ENCODE data around the gene MORN3. TPM values are rescaled to one million over a fixed set of nuclear protein-coding genes. Genes with fewer than 3 reads are reported as not detected.
"Not testable (repeated sequence)": the region's sequence is repeated elsewhere in the genome, so short reads cannot be mapped to it uniquely, and the experiment has no call there.

MORN3 gene
- total RNA-seq, 1 donor from 2014 or later, result under 0.01 TPM

DNA sequence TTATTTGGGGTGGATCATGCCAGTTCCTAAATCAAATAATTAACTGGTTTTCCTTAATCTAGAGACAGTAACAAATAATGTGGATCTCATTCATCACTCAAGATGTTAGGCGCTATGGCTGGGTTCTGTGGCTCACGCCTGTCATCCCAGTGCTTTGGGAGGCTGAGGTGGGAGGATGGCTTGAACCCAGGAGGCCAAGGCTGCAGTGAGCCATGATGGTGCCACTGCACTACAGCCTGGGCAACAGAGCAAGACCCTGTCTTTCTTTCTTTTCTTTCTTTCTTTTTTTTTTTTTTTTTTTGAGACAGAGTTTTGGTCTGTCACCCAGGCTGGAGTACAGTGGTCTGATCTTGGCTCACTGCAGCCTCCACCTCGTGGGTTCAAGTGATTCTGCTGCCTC, 23.3 kb upstream of the MORN3 start:
- not testable (repeated sequence) for DNase-seq (ENCODE audit: low read depth in 2 of 2)

DNA sequence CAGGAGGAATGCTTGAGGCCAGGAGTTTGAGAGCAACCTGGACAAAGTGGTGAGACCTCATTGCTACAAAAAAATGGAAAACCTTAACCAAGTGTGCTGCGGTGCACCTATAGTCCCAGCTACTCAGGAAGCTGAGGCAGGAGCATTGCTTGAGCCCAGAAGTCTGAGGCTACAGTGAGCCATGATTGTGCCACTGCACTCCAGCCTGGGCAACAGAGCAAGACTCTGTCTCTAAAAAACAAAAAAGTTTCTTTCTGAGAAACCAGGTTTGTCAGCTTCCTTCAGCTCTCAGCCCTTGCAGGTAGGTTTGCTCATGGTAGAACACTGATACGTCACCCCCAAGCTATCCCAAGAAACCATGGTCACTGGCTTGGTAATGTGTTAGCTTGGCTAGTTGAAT, 20.0 kb upstream of the MORN3 start:
- no peak for DNase-seq (ENCODE audit: low read depth in 2 of 2)

DNA sequence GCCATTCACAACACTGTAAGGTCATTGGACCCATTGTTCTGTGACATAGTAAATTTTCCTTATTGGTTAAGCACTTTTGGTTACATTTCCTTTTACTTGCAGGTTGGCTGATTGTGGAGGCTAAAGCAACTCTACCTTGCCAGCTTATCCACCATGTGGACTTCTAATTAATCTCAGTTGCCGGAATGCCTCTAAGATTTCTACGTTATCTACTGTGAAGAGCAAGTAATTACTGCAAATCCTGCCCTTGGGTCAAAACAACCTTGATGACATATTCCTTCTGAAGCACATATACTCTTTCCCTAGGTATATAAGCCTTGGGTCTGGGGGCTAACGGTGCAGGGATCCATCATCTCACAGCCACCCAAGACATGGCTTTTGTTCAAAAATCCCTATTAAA, 19.5 kb upstream of the MORN3 start:
- DNase-seq (ENCODE audit: low read depth in 2 of 2), result no peak

DNA sequence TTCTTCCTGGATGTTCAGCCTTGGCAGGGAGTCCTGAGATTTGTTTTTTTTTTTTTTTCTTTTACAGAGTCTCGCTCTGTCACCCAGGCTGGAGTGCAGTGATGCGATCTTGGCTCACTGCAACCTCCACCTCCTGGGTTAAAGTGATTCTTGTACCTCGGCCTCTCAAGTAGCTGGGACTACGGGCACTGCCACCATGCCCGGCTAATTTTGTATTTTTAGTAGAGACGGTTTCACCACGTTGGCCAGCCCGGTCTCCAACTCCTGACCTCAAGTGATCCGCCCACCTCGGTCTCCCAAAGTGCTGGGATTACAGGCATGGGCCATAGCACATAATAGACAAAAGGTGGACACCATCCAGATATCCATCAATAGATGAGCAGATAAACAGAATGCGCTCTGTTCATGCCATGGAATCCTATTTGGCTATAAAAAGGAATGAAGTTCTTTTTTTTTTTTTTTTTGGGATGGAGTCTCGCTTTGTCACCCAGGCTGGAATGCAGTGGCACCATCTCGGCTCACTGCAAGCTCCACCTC, 10.3 kb upstream of the MORN3 start:
- DNase-seq (ENCODE audit: low read depth in 2 of 2), result not testable (repeated sequence)

DNA sequence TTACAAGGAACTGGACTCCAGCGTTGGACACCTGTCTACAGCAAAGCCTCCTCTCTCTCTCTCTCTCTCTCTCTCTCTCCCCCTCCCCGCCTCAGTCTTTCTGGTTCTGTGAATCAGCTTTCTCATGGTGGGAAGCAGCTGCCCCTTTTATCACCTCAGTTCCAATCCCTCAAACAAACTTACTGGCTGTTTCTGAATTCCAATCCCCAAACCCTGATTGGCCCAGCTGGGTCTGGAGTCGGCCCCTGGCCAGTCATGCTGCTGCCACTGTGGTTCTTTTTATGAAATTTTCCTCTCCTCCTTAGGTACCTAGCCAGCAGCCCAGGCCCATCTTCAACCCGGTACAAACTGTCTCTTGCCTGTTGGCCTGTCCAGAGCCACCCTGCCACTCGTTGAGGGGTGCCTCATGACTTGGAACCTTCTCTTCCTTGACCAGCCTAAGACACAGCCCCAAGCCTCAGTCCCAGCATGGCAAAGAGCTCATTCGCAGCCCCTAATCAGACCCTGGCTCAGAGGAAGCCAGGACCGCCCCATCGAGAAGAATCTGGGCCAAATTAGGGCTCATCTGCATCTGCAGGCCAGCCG, 9.4 kb upstream of the MORN3 start:
- DNase-seq (ENCODE audit: low read depth in 2 of 2), result no peak

DNA sequence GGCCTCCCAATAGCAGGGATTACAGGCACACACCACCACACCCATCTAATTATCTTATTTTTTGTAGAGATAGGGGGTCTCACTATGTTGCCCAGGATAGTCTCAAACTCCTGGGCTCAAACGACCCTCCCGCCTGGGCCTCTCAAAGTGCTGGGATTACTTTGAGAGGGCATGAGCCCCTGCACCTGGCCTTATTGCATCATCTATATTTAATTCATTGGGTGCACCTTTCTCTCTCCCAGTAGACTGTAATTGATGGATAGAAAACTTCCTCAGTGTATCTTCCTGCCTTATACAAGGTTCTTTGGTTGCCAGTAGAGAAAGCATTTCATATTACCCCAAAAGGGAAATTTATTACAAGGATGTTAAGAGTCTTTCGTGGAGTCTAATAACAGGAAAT, 8.9 kb upstream of the MORN3 start:
- no peak for DNase-seq (ENCODE audit: low read depth in 2 of 2)

DNA sequence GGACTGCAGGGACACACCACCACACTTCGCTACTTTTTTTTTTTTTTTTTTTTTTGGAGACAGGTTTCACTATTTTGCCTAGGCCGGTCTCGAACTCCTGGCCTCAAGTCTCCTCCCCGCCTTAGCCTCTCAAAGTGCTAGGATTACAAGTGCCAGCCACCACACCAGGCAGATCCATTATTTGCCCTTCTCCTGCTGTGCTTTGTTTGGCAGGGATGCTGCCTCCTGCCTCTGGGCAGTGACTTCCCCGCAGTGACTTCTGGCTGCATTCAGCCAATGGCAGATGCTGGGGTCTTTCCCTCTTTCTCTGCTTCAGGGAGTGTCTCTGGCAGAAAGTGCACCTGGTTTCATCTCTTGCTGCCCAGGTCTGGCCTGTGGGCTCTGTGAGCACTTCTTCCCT, 6.7 kb upstream of the MORN3 start:
- DNase-seq (ENCODE audit: low read depth in 2 of 2), result no peak

DNA sequence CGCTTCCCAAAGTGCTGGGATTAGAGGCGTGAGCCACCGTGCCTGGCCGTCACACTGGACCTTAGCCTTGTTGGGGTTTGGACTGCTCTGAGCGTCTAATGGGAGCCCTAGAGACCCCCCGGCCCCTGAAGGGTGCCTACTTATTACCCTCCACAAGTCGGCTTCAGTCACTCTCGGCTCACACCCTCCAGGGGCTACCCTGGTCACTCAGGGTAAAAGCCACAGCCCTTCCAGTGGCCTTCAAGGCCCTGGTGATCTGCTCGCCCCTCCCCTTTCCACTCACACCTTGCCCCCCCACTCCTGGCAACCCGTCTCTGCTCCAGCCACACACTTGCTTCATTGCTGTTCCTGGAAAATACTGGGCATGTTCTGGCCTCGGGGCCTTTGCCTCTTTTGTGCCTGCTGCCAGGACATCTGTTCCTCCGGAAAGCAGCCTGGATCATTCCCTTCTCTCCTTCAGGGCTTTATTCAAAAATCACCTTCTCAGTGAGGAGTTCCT, 3.6 kb upstream of the MORN3 start:
- peak in 1 of 2 donors; percentile 32 for DNase-seq (ENCODE audit: low read depth in 2 of 2)

DNA sequence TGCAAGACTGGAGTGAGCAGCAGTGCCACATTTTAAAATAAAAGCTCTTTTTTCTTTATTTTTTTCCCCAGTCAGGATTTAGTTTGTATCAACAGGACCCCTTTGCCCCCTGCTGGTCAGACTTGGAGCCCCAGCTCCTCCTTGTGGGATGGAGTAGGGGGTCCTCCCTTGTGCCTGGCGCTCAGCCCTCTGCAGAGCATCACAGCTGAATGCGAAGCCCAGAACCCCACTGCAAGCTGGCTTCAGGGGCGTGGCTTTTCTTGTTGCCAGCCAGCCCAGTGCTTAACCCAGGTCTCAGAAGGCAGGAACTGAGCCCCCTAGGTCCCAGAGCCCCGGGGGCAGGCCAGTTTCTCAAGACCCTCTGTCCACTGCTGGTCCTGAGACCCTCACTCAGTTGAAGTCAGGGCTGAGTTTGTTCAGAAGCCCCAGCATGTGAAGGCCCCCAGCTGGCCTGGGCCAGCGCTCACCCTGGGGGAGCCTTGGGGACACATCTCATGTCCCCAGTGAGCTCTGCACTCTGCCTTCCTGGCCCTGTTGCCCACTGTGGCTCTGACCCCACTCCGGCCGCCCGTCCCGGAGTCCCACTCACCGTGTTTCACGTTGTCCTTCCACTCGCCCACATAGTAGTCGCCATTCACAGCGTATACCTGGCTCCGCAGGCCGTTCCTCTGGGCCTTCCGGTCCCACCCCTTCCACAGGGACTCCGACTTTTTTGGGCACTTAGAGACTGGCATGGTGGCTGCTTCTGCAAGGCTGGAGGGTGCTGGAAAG, 519 bp downstream of the MORN3 start:
- peak; percentile 59 to 68 for DNase-seq (ENCODE audit: low read depth in 2 of 2)

DNA sequence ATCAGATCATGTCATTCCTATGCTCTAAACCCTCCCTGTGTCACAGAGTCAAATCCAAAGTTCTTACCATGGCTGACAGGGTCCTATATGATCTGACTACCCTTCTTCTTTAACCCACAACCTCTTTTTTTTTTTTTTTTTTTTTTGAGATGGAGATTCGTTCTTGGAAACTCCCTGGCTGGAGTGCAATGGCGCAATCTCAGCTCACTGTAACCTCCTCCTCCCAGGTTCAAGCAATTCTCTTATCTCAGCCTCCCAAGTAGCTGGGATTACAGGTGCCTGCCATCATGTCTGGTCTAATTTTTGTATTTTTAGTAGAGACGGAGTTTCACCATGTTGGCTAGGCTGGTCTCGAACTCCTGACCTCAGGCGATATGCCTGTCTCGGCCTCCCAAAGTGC, 2.6 kb downstream of the MORN3 start:
- DNase-seq (ENCODE audit: low read depth in 2 of 2), result not testable (repeated sequence)

DNA sequence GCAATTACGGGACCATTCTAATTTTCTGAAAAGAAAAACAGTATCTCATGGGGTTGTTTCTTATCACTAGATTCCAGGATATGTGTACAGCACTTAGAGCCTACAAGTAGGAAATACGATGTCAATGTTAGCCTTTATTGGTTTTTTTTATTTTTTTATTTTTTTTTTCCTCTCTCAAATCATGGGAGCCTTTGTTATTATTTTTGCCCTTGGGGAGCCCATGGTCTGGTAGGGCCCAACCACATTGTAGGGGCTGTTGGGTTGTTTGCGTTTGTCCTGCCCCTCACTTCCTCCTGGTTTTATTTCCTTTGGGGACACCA, 5.9 kb downstream of the MORN3 start:
- DNase-seq (ENCODE audit: low read depth in 2 of 2), result no peak

DNA sequence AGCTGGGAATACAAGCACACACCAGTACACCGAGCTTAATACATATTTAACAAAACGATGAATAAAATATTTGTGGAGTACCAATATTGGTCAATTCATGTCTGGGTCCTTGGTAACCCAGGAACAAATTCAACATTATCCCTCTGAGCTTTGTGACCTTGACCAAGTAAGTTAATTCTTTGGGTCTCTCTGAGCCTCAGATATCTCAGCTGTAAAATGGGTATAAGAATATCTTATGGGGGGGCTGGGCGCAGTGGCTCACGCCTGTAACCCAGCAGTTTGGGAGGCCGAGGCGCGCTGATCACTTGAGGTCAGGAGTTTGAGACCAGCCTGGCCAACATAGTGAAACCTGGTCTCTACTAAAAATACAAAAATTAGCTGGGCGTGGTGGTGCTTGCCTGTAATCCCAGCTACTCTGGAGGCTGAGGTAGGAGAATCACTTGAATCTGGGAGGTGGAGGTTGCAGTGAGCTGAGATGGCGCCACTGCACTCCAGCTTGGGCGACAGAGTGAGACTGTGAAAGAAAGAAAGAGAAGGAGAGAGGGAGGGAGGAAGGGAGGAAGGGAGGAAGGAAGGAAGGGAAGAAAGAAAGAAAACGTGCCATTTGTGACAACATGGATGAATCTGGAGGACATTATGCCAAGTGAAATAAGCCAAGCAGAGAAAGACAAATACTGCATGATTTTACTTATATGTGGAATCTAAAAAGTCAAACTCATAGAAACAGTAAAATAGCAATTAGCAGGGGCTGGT, 7.9 kb downstream of the MORN3 start:
- DNase-seq (ENCODE audit: low read depth in 2 of 2), result not testable (repeated sequence)

DNA sequence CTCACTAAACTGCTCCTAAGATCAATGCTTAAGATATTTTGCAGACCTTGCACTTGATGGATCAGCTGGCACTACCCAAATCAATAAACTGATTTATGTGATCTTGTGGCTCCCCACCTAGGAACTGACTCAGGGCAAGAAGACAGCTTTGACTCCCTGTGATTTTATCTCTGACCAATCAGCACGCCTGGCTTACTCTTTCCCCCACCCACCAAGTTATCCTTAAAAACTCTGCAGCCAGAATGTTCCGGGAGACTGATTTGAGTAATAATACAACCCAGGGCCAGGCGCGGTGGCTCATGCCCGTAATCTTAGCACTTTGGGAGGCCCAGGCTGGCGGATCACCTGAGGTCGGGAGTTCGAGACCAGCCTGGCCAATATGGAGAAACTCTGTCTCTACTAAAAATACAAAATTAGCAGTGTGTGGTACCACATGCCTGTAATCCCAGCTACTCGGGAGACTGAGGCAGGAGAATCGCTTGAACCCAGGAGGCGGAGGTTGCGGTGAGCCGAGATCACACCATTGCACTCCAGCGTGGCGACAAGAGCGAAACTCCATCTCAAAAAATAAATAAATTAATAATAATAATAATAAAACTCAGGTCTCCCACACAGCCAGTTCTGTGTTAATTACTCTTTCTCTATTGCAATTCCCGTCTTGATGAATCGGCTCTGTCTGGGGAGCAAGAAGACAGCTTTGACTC, 12.0 kb downstream of the MORN3 start:
- DNase-seq (ENCODE audit: low read depth in 2 of 2), result no peak

DNA sequence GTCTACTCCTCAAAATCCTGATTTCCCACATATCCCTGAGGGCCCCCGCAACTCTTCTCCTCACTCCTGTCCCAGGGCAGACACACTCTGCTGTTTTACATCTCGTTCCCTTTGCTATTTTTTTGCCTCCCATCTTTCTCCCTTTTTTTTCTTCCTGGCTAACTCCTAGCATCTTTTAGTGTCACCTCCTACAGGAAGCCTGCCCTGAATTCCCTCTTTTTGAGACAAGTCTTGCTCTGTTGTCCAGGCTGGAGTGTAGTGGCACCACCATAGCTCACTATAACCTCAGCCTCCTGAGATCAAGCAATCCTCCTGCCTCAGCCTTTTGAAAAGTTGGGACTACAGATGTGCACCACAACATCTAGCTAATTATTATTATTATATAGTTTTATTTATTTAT, 13.3 kb downstream of the MORN3 start:
- DNase-seq (ENCODE audit: low read depth in 2 of 2), result no peak

DNA sequence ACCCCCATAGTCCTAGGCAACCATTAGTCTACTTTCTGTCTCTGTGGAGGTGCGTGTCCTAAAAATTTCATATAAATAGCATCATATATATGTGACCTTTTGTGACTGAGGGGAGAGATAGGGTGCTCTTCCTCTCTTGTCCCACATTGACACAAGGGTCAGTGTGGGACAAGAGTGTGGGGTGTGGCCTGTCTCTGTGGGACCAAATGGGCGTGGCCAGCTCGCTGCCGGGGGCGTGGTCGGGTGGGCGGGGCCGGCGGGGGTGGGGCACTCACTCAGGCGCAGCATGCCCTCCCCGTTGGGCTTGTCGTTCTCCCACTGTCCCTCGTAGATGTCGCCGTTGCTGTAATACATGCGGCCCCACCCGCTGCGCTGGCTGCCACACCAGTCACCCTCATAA, 15.5 kb downstream of the MORN3 start:
- no peak for DNase-seq (ENCODE audit: low read depth in 2 of 2)

DNA sequence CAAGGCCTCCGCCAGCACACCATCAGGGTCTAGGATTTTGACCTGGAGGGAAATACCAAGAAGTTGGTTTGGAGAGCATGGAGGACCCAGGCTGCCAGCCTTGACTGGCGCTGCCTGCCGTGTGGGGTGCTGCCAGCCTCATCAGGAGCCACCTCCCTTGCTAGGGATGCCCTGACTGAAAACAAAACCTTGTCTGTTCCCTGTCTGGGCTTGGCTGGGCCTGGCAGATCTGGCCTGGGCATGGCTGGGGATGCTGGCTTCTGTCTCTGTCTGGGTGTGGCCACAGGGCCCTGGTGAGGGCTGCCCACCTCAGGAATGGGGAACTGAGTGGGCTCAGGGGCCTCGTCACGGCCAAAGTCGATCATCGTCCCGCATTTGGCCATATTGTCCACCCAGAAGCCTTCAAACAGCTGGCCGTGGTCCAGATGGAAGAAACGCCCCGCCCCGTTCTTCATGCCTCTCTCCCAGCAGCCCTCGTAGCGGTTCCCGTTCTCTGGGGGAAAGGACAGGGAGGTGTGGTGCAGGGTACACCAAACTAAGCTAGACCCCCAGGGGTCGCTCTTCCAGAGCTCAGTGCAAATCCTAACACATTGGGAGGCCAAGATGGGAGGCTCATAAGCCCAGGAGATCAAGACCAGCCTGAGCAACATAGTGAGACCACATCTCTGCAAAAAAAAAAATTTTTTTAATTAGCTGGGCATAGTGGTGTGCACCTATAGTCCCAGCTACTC, 16.5 kb downstream of the MORN3 start:
- no peak for DNase-seq (ENCODE audit: low read depth in 2 of 2)

DNA sequence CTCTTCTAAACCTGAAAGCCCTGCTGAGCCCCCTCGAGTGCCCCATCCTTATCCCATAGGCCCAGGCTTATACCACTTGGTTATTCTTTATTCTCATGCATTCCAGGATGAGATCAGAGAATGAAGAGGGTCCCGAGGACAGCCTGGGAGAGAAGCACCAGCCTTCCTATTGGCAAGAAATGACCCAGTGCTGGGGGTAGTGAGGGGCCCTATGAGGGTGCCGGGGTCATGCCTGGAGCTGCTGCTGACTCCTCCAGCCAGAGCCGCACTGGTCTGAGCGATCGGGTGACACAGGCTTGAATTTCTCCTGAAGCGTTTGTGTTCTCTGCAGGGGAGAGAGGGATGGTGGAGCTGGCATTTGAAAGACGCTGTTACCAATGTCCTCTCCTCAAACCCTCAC, 18.1 kb downstream of the MORN3 start:
- no peak for DNase-seq (ENCODE audit: low read depth in 2 of 2)

DNA sequence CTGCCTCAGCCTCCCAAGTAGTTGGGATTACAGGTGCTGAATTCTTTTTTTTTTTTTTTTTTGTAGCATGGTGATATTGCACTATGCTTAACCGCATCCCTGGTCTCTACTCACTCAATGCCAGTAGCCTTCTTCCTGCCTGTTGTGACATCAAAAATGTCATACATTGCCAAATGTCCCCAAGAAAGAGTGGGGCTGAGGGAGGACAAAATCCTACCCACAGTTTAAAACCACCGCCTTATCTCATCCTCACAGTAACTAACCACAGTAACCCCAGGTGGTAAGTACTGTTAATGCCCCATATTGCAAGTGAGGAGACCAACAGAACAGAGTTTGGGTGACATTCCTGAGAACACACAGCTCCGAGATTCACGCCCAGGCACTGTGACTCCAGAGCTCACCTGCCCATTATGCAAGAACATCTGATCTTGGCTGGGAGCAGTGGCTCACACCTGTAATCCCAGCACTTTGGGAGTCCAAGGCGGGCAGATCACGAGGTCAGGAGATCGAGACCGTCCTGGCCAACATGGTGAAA, 19.6 kb downstream of the MORN3 start:
- DNase-seq (ENCODE audit: low read depth in 2 of 2), result no peak

DNA sequence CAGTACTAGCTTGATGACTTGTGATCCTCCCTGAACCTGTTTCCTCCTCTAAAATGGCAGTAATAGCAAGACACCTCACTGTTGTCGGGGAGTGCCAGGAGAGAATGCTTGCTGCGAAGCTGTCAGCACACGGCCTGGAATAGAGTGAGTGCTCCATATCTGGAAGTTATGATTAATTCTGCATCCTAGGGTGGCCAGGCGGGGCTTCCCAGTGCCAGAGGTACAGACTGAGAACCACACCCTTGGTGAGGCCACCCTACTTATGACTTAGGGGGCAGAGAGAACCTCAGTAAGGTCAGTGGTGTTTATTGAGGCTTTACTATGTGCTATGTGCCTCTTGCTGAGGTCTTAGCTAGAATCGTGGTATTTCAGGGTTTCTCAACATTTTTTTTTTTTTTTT, 20.1 kb downstream of the MORN3 start:
- no peak for DNase-seq (ENCODE audit: low read depth in 2 of 2)

DNA sequence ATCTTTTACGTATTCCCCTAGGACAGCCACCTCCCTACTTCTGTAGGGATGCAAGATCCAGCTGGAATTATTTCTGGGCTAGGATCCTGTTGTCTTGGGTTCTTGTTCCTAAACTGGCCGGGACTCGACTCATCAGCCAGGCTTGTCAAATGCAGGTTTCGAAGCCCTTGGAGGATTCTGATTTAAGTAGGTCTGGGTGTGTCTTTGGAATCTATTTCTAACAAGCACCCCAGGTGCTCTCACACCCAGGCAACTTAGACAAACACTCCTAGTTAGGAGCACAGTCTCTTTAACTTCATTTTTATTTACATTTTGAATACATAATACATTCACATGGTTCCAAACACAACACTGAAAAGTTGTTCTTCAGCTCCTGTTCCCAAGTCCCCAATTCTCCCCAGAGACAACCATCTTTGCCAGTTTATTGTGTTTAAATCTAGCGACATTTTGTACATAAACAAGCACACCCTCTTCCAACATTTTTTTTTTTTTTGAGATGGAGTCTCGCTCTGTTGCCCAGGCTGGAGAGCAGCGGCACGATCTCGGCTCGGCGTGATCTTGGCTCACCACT, 20.9 kb downstream of the MORN3 start:
- DNase-seq (ENCODE audit: low read depth in 2 of 2), result no peak

DNA sequence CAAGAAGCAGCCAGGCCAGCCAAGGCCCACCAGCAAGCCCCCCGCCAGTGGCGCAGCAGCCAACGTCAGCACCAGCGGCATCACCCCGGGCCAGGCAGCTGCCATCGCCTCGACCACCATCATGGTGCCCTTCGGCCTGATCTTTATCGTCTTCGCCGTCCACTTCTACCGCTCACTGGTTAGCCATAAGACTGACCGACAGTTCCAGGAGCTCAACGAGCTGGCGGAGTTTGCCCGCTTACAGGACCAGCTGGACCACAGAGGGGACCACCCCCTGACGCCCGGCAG, 28.2 kb downstream of the MORN3 start:
- no peak for DNase-seq (ENCODE audit: low read depth in 2 of 2)

Data from lung microvascular endothelial cell (primary cell).